Breast epithelium (tissue), 4 donors: ENCODE data around the gene FSTL1. TPM values are rescaled to one million over a fixed set of nuclear protein-coding genes. Genes with fewer than 3 reads are reported as not detected.

Experiments
- DNase-seq, 2 donors: peaks; one replicate each; pipeline ENCODE4 v3.0.0-alpha.2; 2019; ENCODE audit warnings: low spot score in 2 of 2
- H3K27ac ChIP-seq, 2 donors: fragments of 200-600 bp; sonication (generic) in 1 of 2; one replicate each; pipeline ENCODE4 v1.5.1; 2016 to 2019; ENCODE audit warnings: mild to moderate bottlenecking in 1 of 2
- H3K27me3 ChIP-seq, 2 donors: fragments of 200-600 bp; sonication (generic) in 1 of 2; one replicate each; pipeline versions ENCODE4 v1.5.1 to v1.6.0; 2017 to 2019; ENCODE audit warnings: control low read depth in 1 of 2, mild to moderate bottlenecking in 1 of 2
- H3K36me3 ChIP-seq: fragments of 200-600 bp; one replicate; pipeline ENCODE4 v1.5.1; 2019
- H3K4me1 ChIP-seq, 2 donors: fragments of 200-600 bp; sonication (generic); one replicate each; pipeline ENCODE4 v1.5.1; 2016 to 2019; ENCODE audit warnings: control low read depth in 1 of 2
- H3K4me3 ChIP-seq, 3 donors: fragments of 200-600 bp; sonication (generic); 1 replicate in 2 of 3; 2 replicates in 1 of 3; pipeline ENCODE4 v1.5.1; 2016 to 2019; ENCODE audit warnings: mild to moderate bottlenecking in 3 of 3, moderate library complexity in 2 of 3
- H3K9me3 ChIP-seq, 2 donors: fragments of 200-600 bp; sonication (generic) in 1 of 2; one replicate each; pipeline ENCODE4 v1.5.1; 2016 to 2019; ENCODE audit warnings: control low read depth in 1 of 2
- CTCF ChIP-seq, 3 donors: fragments of 450-650 bp; IDR thresholded peaks; one replicate each; pipeline ENCODE4 v1.5.1; 2016 to 2017; ENCODE audit warnings: antibody characterized with exemption in 3 of 3, mild to moderate bottlenecking in 3 of 3, moderate library complexity in 3 of 3
- POLR2A ChIP-seq: fragments of 450-650 bp; IDR thresholded peaks from one replicate; pipeline ENCODE4 v1.6.1; 2016; ENCODE audit warnings: antibody characterized with exemption, mild to moderate bottlenecking, moderate library complexity
- POLR2AphosphoS5 ChIP-seq, 3 donors: sonication (generic); formaldehyde crosslinking; IDR thresholded peaks; one replicate each; pipeline ENCODE4 v1.6.1; 2017; ENCODE audit warnings: antibody characterized with exemption in 3 of 3
- intact Hi-C: fragments of 100-400 bp; cut with DNase I; formaldehyde crosslinking; loops from one replicate; pipeline ENCODE4 v1.15.1; 2023; ENCODE audit warnings: low total_unique reads
- total RNA-seq, 3 donors: library from RNA; depleted of rRNA; stranded (reverse); fragments of >200 nt; gene quantifications; one replicate each; pipeline ENCODE4 v1.1.0, GENCODE V29; 2016

The FSTL1 gene
- total RNA-seq, 3 donors from 2014 or later, result 225 to 1,263 (median 355) TPM

GRCh38 chr3:120440762-120441161 lies 10.0 kb downstream of the FSTL1 start:
- DNase-seq, result no peak
- peak overlapping the region in 1 of 2 donors; percentile 17 for H3K27ac ChIP-seq
- TF ChIP-seq CTCF (IDR thresholded peaks at IDR 0.05) (no peak), POLR2A (no peak), POLR2AphosphoS5 (IDR thresholded peaks at IDR 0.05) (no peak)
- no peaks in the 10 kb centered on the region for H3K27me3 ChIP-seq
- peaks cover 0 to 9% of the 10 kb centered on the region in 2 donors for H3K4me1 ChIP-seq
- intact Hi-C loops, result no loop called here
- H3K4me3 ChIP-seq, result peak overlapping the region in 1 of 3 donors; percentile 1
- H3K9me3 ChIP-seq, result no peaks in the 10 kb centered on the region
- H3K36me3 ChIP-seq, result no peaks in the 10 kb centered on the region

- TF ChIP-seq POLR2A, result no peak
- TF ChIP-seq CTCF (IDR thresholded peaks at IDR 0.05), result no peak
- TF ChIP-seq POLR2AphosphoS5 (IDR thresholded peaks at IDR 0.05), result no peak
- intact Hi-C loops, result no loop called here
- Histone ChIP-seq H3K9me3 (no peaks in the 10 kb centered on the region), H3K4me1 (peaks cover 0 to 16% of the 10 kb centered on the region in 2 donors), H3K36me3 (no peaks in the 10 kb centered on the region), H3K27ac (peak overlapping the region in 1 of 2 donors; percentile 3), H3K4me3 (no peak overlapping the region), H3K27me3 (no peaks in the 10 kb centered on the region)
- no peak for DNase-seq
These were observed 10.6 kb downstream of the FSTL1 start for GRCh38 chr3:120440001-120440703.

GRCh38 chr3:120438665-120439370 lies 12.0 kb downstream of the FSTL1 start:
- H3K27me3 ChIP-seq, result no peaks in the 10 kb centered on the region
- TF ChIP-seq CTCF (IDR thresholded peaks at IDR 0.05), result no peak
- H3K4me3 ChIP-seq, result peak overlapping the region in 1 of 3 donors; percentile 33
- intact Hi-C loops, result no loop called here
- H3K36me3 ChIP-seq, result no peaks in the 10 kb centered on the region
- DNase-seq, result peak in 1 of 2 donors; percentile 52
- H3K27ac ChIP-seq, result peak overlapping the region; percentile 33 to 66
- no peaks in the 10 kb centered on the region for H3K9me3 ChIP-seq
- peaks cover 0 to 17% of the 10 kb centered on the region in 2 donors for H3K4me1 ChIP-seq

GRCh38 chr3:120438216-120438615 lies 12.6 kb downstream of the FSTL1 start:
- no peaks in the 10 kb centered on the region for H3K36me3 ChIP-seq
- intact Hi-C loops, result no loop called here

More at GRCh38 chr3:120438216-120438615, 12.6 kb downstream of the FSTL1 start:
- no peak overlapping the region for H3K4me3 ChIP-seq
- TF ChIP-seq POLR2A (no peak), POLR2AphosphoS5 (IDR thresholded peaks at IDR 0.05) (no peak), CTCF (IDR thresholded peaks at IDR 0.05) (no peak)
- H3K27me3 ChIP-seq, result no peaks in the 10 kb centered on the region
- peak overlapping the region; percentile 33 to 66 for H3K27ac ChIP-seq
- no peak for DNase-seq
- H3K4me1 ChIP-seq, result peaks cover 0 to 17% of the 10 kb centered on the region in 2 donors
- H3K9me3 ChIP-seq, result no peaks in the 10 kb centered on the region
